K562 (cell line): ENCODE results near the gene AGPAT3. TPM values are rescaled to one million over a fixed set of nuclear protein-coding genes. Genes with fewer than 3 reads are reported as not detected.

Experiments used
- ATAC-seq: fragments of 200-7000 bp; cut with Tn5 transposase; 3 replicates; pipeline ENCODE4 v1.9.1; 2020; ENCODE audit warnings: moderate library complexity
- BruUV-seq: library from RNA; stranded (reverse); fragments of 400-500 nt; replicated peaks from 2 replicates; lab custom pipeline; 2021; lab: Mats Ljungman, UMichigan
- CTCF ChIA-PET: fragments of 300-600 bp; formaldehyde crosslinking; extraction: SDS; loops from one replicate; lab custom pipeline; 2021; ENCODE audit warnings: low intra/inter-chr PET ratio; lab: Yijun Ruan, JAX
- POLR2A ChIA-PET: fragments of 300-600, 350-650 bp; sonication (Branson Sonifier 250); formaldehyde crosslinking; extraction: SDS; loops from one replicate; lab custom pipeline; 2021; ENCODE audit warnings: antibody characterized with exemption, inconsistent platforms; lab: Yijun Ruan, JAX
- DNase-seq, 4 experiments: peaks; one replicate each; pipeline versions ENCODE4 v3.0.0 to v3.0.0-alpha.2; 2011 to 2018; ENCODE audit warnings: low spot score in 3 of 4, mixed read lengths in 3 of 4; ENCODE audit errors: extremely low read depth in 1 of 4
- FAIRE-seq: peaks from 2 replicates; lab custom pipeline; 2011; peaks lifted over from hg19 to GRCh38; lab: Jason Lieb, UNC
- H2AFZ ChIP-seq: 2 replicates; pipeline ENCODE4 v1.6.0; 2011; ENCODE audit warnings: low read depth, low read length, control low read depth, inconsistent platforms
- H3K27ac ChIP-seq: fragments of 200-600 bp; 3 replicates; pipeline ENCODE4 v1.8.0; 2011; ENCODE audit warnings: low read depth, mild to moderate bottlenecking, control low read depth, inconsistent platforms, low read length, moderate library complexity, mixed read lengths; ENCODE audit errors: extremely low read depth
- H3K27me3 ChIP-seq, 2 experiments: fragments of 300-600 bp in 1 of 2; 2 replicates in 1 of 2; 3 replicates in 1 of 2; pipeline versions ENCODE4 v1.6.0 to v1.8.0; 2011; ENCODE audit warnings: inconsistent platforms in 2 of 2, low read length in 2 of 2, mild to moderate bottlenecking in 1 of 2, mixed read lengths in 1 of 2, moderate library complexity in 1 of 2; ENCODE audit not compliant: control insufficient read depth in 2 of 2, insufficient read depth in 2 of 2
- H3K36me3 ChIP-seq: fragments of 300-600 bp; 3 replicates; pipeline ENCODE4 v1.8.0; 2011; ENCODE audit warnings: mild to moderate bottlenecking, low read length, inconsistent platforms; ENCODE audit not compliant: control insufficient read depth, insufficient read depth
- H3K4me1 ChIP-seq, 2 experiments: fragments of 200-600 bp in 1 of 2; replicated peaks in 1 of 2; 2 replicates in 1 of 2; 3 replicates in 1 of 2; pipeline versions ENCODE4 v1.5.1 to v1.8.0; 2011; ENCODE audit warnings: inconsistent platforms in 2 of 2, low read length in 2 of 2, mild to moderate bottlenecking in 1 of 2, mixed read lengths in 1 of 2, moderate library complexity in 1 of 2; ENCODE audit not compliant: control insufficient read depth in 2 of 2, insufficient read depth in 2 of 2
- H3K4me2 ChIP-seq: 2 replicates; pipeline ENCODE4 v1.6.1; 2011; ENCODE audit warnings: low read length, control low read depth, inconsistent platforms, mixed read lengths; ENCODE audit not compliant: insufficient read depth
- H3K4me3 ChIP-seq: fragments of 200-600 bp; sonication (generic), shearing (Covaris generic); 2 replicates; pipeline ENCODE4 v1.5.1; 2016; ENCODE audit warnings: control low read depth, inconsistent platforms
- H3K79me2 ChIP-seq: fragments of 200-600 bp; 3 replicates; pipeline ENCODE4 v1.8.0; 2011; ENCODE audit warnings: low read length, inconsistent platforms; ENCODE audit not compliant: control insufficient read depth, insufficient read depth
- H3K9ac ChIP-seq, 2 experiments: 2 replicates each; pipeline versions ENCODE4 v1.6.0 to v1.6.1; 2011; ENCODE audit warnings: low read depth in 2 of 2, low read length in 2 of 2, control low read depth in 1 of 2, inconsistent platforms in 1 of 2, mild to moderate bottlenecking in 1 of 2, mixed read lengths in 1 of 2; ENCODE audit not compliant: insufficient read depth in 1 of 2
- H3K9me1 ChIP-seq: one replicate; pipeline ENCODE4 v1.6.0; 2011; ENCODE audit warnings: inconsistent platforms, mild to moderate bottlenecking, low read length, moderate library complexity; ENCODE audit not compliant: control insufficient read depth, insufficient read depth
- H3K9me3 ChIP-seq: replicated peaks from 2 replicates; pipeline ENCODE4 v1.5.1; 2011; ENCODE audit warnings: low read depth, low read length, inconsistent platforms; ENCODE audit not compliant: control insufficient read depth, insufficient read depth
- H4K20me1 ChIP-seq: replicated peaks from 2 replicates; pipeline ENCODE4 v1.6.1; 2011; ENCODE audit warnings: low read length, inconsistent platforms, mixed read lengths; ENCODE audit not compliant: control insufficient read depth, insufficient read depth
- MEIS2 ChIP-seq: fragments of 450-650 bp; IDR thresholded peaks from 2 replicates; pipeline ENCODE4 v1.6.1; 2014; ENCODE audit warnings: mild to moderate bottlenecking; ENCODE audit not compliant: partially characterized antibody
- POLR2G ChIP-seq: fragments of 200-400 bp; formaldehyde crosslinking; IDR thresholded peaks from 2 replicates; pipeline ENCODE4 v1.6.1; 2017; ENCODE audit warnings: low read depth, mild to moderate bottlenecking, antibody characterized with exemption, low read length, moderate library complexity
- WGBS: fragments of 100-300 bp; shearing (Covaris generic); methylation state at CpG from one replicate; pipeline ENCODE4 v1.1.6; 2016; ENCODE audit warnings: low coverage, mixed read lengths; ENCODE audit not compliant: insufficient coverage; ENCODE audit errors: missing lambda C conversion rate; 5-methylcytosine and 5-hydroxymethylcytosine counted together
- in situ Hi-C: fragments of 300-500 bp; cut with MboI; formaldehyde crosslinking; loops from 4 replicates; pipeline ENCODE4 v1.15.0; 2018; ENCODE audit warnings: inconsistent platforms, mixed read lengths
- intact Hi-C: fragments of 100-400 bp; cut with micrococcal nuclease; formaldehyde crosslinking; loops from 2 replicates; pipeline ENCODE4 v1.14.2; 2022
- polyA plus RNA-seq, 8 experiments: library from polyadenylated mRNA; depleted of rRNA in 4 of 8; stranded (reverse) in 5 of 8; unstranded in 3 of 8; fragments of >200 nt; fragmentation: Nextera tagmentation in 2 of 8; fragmentation: Illumina TruSeq in 1 of 8; extraction: Ambion mirVana in 2 of 8; extraction: Trizol in 1 of 8; gene quantifications; 2 replicates each; pipeline versions ENCODE4 v1.2.1 to v1.2.3, GENCODE V29; 2011 to 2014; ENCODE audit warnings: inconsistent platforms in 1 of 8, missing spikeins in 1 of 8
- total RNA-seq, 7 experiments: library from RNA; depleted of rRNA in 6 of 7; stranded (reverse); fragments of >200 nt in 6 of 7; fragmentation: Illumina TruSeq in 2 of 7; extraction: Trizol in 2 of 7; gene quantifications; 2 replicates each; pipeline versions ENCODE4 v1.2.1 to v1.2.3, GENCODE V29; 2011 to 2021; ENCODE audit warnings: low replicate concordance in 1 of 7
- TF ChIP-seq, protein P1 (sequence below), 2 experiments: IDR thresholded peaks in 1 of 2; conservative IDR thresholded peaks in 1 of 2; 2 replicates each; pipeline ENCODE4 v1.6.1; 2016; ENCODE audit warnings: low read depth in 2 of 2, mild to moderate bottlenecking in 1 of 2, missing compliant biosample characterization in 1 of 2, missing genetic modification characterization in 1 of 2, moderate library complexity in 1 of 2

AGPAT3 gene
- total and polyA plus RNA-seq, 9 of the 15 experiments (the other 6 are each of a cell fraction or from before 2014, with no cell fraction given) = 1.5 to 88.4 (median 35.7) TPM

DNA sequence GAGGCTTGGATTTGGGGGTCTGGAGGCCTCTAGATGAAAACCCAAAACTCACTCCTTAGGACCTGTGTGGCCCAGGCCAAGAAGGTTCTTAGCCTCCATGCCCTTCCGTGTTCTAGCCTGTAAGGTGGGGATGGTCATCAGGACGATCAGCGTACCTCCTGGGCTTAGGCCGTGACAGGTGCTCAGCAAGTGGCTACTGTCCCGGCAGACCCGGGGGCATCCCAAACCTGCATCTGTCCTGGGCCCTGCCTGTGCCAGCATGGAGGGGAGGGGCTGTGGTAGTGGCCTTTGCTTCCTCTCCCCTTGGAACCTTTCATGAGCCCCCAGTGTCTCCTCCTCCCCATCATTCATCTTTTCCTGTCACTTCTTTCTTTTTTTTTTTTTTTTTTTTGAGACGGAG lies 124.4 kb downstream of the AGPAT3 start:
- no peak overlapping the region for H3K4me2 ChIP-seq
- H3K36me3 ChIP-seq = no peaks in the 10 kb centered on the region
- H3K4me1 ChIP-seq = peaks cover 0 to 47% of the 10 kb centered on the region in 2 experiments; a peak in 3 of 5 replicates
- WGBS = 52% methylated on average over 6 of the region's 7 CpGs
- DNase-seq (no peak), ATAC-seq (no peak), FAIRE-seq (no peak)
- CTCF ChIA-PET = no interaction called here
- H3K27ac ChIP-seq = no peak overlapping the region
- BruUV-seq = no TSS peak
- no peaks in the 10 kb centered on the region; the same call in 1 of the 2 replicates for H4K20me1 ChIP-seq
- intact Hi-C loops = no loop called here
- POLR2A ChIA-PET = no interaction called here
- no peaks in the 10 kb centered on the region for H3K9me1 ChIP-seq
- no peak overlapping the region for H3K4me3 ChIP-seq
- in situ Hi-C loops = no loop called here
- H2AFZ ChIP-seq = no peak overlapping the region
- H3K27me3 ChIP-seq = peaks cover 12 to 27% of the 10 kb centered on the region in 2 experiments
- H3K79me2 ChIP-seq = no peaks in the 10 kb centered on the region
- H3K9me3 ChIP-seq = no peaks in the 10 kb centered on the region
- H3K9ac ChIP-seq = peak overlapping the region in 1 of 2 experiments; percentile 41; a peak in 1 of 4 replicates
- TF ChIP-seq MEIS2 (peak; percentile 18), POLR2G (no peak)
- TF ChIP-seq, protein P1, sequence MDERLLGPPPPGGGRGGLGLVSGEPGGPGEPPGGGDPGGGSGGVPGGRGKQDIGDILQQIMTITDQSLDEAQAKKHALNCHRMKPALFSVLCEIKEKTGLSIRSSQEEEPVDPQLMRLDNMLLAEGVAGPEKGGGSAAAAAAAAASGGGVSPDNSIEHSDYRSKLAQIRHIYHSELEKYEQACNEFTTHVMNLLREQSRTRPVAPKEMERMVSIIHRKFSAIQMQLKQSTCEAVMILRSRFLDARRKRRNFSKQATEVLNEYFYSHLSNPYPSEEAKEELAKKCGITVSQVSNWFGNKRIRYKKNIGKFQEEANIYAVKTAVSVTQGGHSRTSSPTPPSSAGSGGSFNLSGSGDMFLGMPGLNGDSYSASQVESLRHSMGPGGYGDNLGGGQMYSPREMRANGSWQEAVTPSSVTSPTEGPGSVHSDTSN (CRISPR knock-in tag; IDR thresholded peaks at IDR 0.05; ENCODE audit: low read depth) = no peak
- TF ChIP-seq, protein P1 (tag; conservative IDR thresholded peaks at IDR 0.05; ENCODE audit: low read depth) = 0 out of 2 replicates have a peak, but pooled peaks have one; percentile 26
